K562 (cell line): Measurements from ENCODE around the gene CDC5L. TPM values are rescaled to one million over a fixed set of nuclear protein-coding genes. Genes with fewer than 3 reads are reported as not detected.

Experiments used
- ATAC-seq: fragments of 200-7000 bp; cut with Tn5 transposase; 3 replicates; pipeline ENCODE4 v1.9.1; 2020; ENCODE audit warnings: moderate library complexity
- BruUV-seq: library from RNA; stranded (reverse); fragments of 400-500 nt; replicated peaks from 2 replicates; lab custom pipeline; 2021; lab: Mats Ljungman, UMichigan
- CTCF ChIA-PET: fragments of 300-600 bp; formaldehyde crosslinking; extraction: SDS; loops from one replicate; lab custom pipeline; 2021; ENCODE audit warnings: low intra/inter-chr PET ratio; lab: Yijun Ruan, JAX
- POLR2A ChIA-PET: fragments of 300-600, 350-650 bp; sonication (Branson Sonifier 250); formaldehyde crosslinking; extraction: SDS; loops from one replicate; lab custom pipeline; 2021; ENCODE audit warnings: antibody characterized with exemption, inconsistent platforms; lab: Yijun Ruan, JAX
- DNase-seq, 4 experiments: peaks; one replicate each; pipeline versions ENCODE4 v3.0.0 to v3.0.0-alpha.2; 2011 to 2018; ENCODE audit warnings: low spot score in 3 of 4, mixed read lengths in 3 of 4; ENCODE audit errors: extremely low read depth in 1 of 4
- FAIRE-seq: peaks from 2 replicates; lab custom pipeline; 2011; peaks lifted over from hg19 to GRCh38; lab: Jason Lieb, UNC
- H2AFZ ChIP-seq: 2 replicates; pipeline ENCODE4 v1.6.0; 2011; ENCODE audit warnings: low read depth, low read length, control low read depth, inconsistent platforms
- H3K27ac ChIP-seq: fragments of 200-600 bp; 3 replicates; pipeline ENCODE4 v1.8.0; 2011; ENCODE audit warnings: low read depth, mild to moderate bottlenecking, control low read depth, inconsistent platforms, low read length, moderate library complexity, mixed read lengths; ENCODE audit errors: extremely low read depth
- H3K27me3 ChIP-seq, 2 experiments: fragments of 300-600 bp in 1 of 2; 2 replicates in 1 of 2; 3 replicates in 1 of 2; pipeline versions ENCODE4 v1.6.0 to v1.8.0; 2011; ENCODE audit warnings: inconsistent platforms in 2 of 2, low read length in 2 of 2, mild to moderate bottlenecking in 1 of 2, mixed read lengths in 1 of 2, moderate library complexity in 1 of 2; ENCODE audit not compliant: control insufficient read depth in 2 of 2, insufficient read depth in 2 of 2
- H3K36me3 ChIP-seq: fragments of 300-600 bp; 3 replicates; pipeline ENCODE4 v1.8.0; 2011; ENCODE audit warnings: mild to moderate bottlenecking, low read length, inconsistent platforms; ENCODE audit not compliant: control insufficient read depth, insufficient read depth
- H3K4me1 ChIP-seq, 2 experiments: fragments of 200-600 bp in 1 of 2; replicated peaks in 1 of 2; 2 replicates in 1 of 2; 3 replicates in 1 of 2; pipeline versions ENCODE4 v1.5.1 to v1.8.0; 2011; ENCODE audit warnings: inconsistent platforms in 2 of 2, low read length in 2 of 2, mild to moderate bottlenecking in 1 of 2, mixed read lengths in 1 of 2, moderate library complexity in 1 of 2; ENCODE audit not compliant: control insufficient read depth in 2 of 2, insufficient read depth in 2 of 2
- H3K4me2 ChIP-seq: 2 replicates; pipeline ENCODE4 v1.6.1; 2011; ENCODE audit warnings: low read length, control low read depth, inconsistent platforms, mixed read lengths; ENCODE audit not compliant: insufficient read depth
- H3K4me3 ChIP-seq: fragments of 200-600 bp; sonication (generic), shearing (Covaris generic); 2 replicates; pipeline ENCODE4 v1.5.1; 2016; ENCODE audit warnings: control low read depth, inconsistent platforms
- H3K79me2 ChIP-seq: fragments of 200-600 bp; 3 replicates; pipeline ENCODE4 v1.8.0; 2011; ENCODE audit warnings: low read length, inconsistent platforms; ENCODE audit not compliant: control insufficient read depth, insufficient read depth
- H3K9ac ChIP-seq, 2 experiments: 2 replicates each; pipeline versions ENCODE4 v1.6.0 to v1.6.1; 2011; ENCODE audit warnings: low read depth in 2 of 2, low read length in 2 of 2, control low read depth in 1 of 2, inconsistent platforms in 1 of 2, mild to moderate bottlenecking in 1 of 2, mixed read lengths in 1 of 2; ENCODE audit not compliant: insufficient read depth in 1 of 2
- H3K9me1 ChIP-seq: one replicate; pipeline ENCODE4 v1.6.0; 2011; ENCODE audit warnings: inconsistent platforms, mild to moderate bottlenecking, low read length, moderate library complexity; ENCODE audit not compliant: control insufficient read depth, insufficient read depth
- H3K9me3 ChIP-seq: replicated peaks from 2 replicates; pipeline ENCODE4 v1.5.1; 2011; ENCODE audit warnings: low read depth, low read length, inconsistent platforms; ENCODE audit not compliant: control insufficient read depth, insufficient read depth
- H4K20me1 ChIP-seq: replicated peaks from 2 replicates; pipeline ENCODE4 v1.6.1; 2011; ENCODE audit warnings: low read length, inconsistent platforms, mixed read lengths; ENCODE audit not compliant: control insufficient read depth, insufficient read depth
- BDP1 ChIP-seq: IDR thresholded peaks from 3 replicates; pipeline ENCODE4 v1.6.1; 2011; ENCODE audit not compliant: insufficient read length, insufficient read depth
- ESRRA ChIP-seq: fragments of 450-650 bp; IDR thresholded peaks from 2 replicates; pipeline ENCODE4 v1.6.1; 2014; ENCODE audit warnings: low read depth, mild to moderate bottlenecking, moderate library complexity, borderline replicate concordance
- ETV1 ChIP-seq: fragments of 450-650 bp; conservative IDR thresholded peaks from 2 replicates; pipeline ENCODE4 v1.6.1; 2016; ENCODE audit warnings: missing genetic modification characterization, control low read depth, low read depth, missing compliant biosample characterization
- HNRNPK ChIP-seq: fragments of 200-400 bp; formaldehyde crosslinking; IDR thresholded peaks from one replicate; pipeline ENCODE4 v1.6.1; 2018; ENCODE audit warnings: mild to moderate bottlenecking, low read depth, low read length; ENCODE audit not compliant: poor library complexity, severe bottlenecking
- IFI16 ChIP-seq: fragments of 250-450 bp; sonication (Bioruptor Pico); IDR thresholded peaks from 2 replicates; pipeline ENCODE4 v2.1.2; 2022; ENCODE audit warnings: mild to moderate bottlenecking, inconsistent platforms
- KLF10 ChIP-seq: fragments of 250-450 bp; sonication (Bioruptor Pico); IDR thresholded peaks from 2 replicates; pipeline ENCODE4 v1.6.1; 2021; ENCODE audit warnings: matching md5 sums
- MCM2 ChIP-seq: fragments of 450-650 bp; IDR thresholded peaks from 2 replicates; pipeline ENCODE4 v1.6.1; 2017; ENCODE audit warnings: low read depth, mild to moderate bottlenecking
- NFYB ChIP-seq: IDR thresholded peaks from 2 replicates; pipeline ENCODE4 v1.6.1; 2011; ENCODE audit warnings: mild to moderate bottlenecking, moderate library complexity; ENCODE audit not compliant: insufficient read length; ENCODE audit errors: extremely low read depth
- PHB ChIP-seq: fragments of 250-450 bp; sonication (Bioruptor Pico); IDR thresholded peaks from 2 replicates; pipeline ENCODE4 v1.5.0; 2021
- POLR2AphosphoS2 ChIP-seq: IDR thresholded peaks from 2 replicates; pipeline ENCODE4 v1.6.1; 2012; ENCODE audit warnings: low read length, improper control_type of control experiment
- RNF2 ChIP-seq: sonication (generic); IDR thresholded peaks from 2 replicates; pipeline ENCODE4 v1.6.1; 2016
- SAFB2 ChIP-seq: fragments of 200-400 bp; formaldehyde crosslinking; IDR thresholded peaks from 2 replicates; pipeline ENCODE4 v1.6.1; 2018; ENCODE audit warnings: borderline replicate concordance, low read length, low read depth, moderate library complexity; ENCODE audit not compliant: severe bottlenecking
- SMAD1 ChIP-seq: fragments of 150-350 bp; IDR thresholded peaks from 2 replicates; pipeline ENCODE4 v1.6.1; 2014; ENCODE audit warnings: low read length, low read depth; ENCODE audit not compliant: partially characterized antibody
- SUPT5H ChIP-seq: fragments of 450-650 bp; IDR thresholded peaks from 2 replicates; pipeline ENCODE4 v1.6.1; 2016
- ZNF324 ChIP-seq: fragments of 250-450 bp; sonication (Bioruptor Pico); IDR thresholded peaks from 2 replicates; pipeline ENCODE4 v1.4.0; 2020; ENCODE audit warnings: mild to moderate bottlenecking
- WGBS: fragments of 100-300 bp; shearing (Covaris generic); methylation state at CpG from one replicate; pipeline ENCODE4 v1.1.6; 2016; ENCODE audit warnings: low coverage, mixed read lengths; ENCODE audit not compliant: insufficient coverage; ENCODE audit errors: missing lambda C conversion rate; 5-methylcytosine and 5-hydroxymethylcytosine counted together
- in situ Hi-C: fragments of 300-500 bp; cut with MboI; formaldehyde crosslinking; loops from 4 replicates; pipeline ENCODE4 v1.15.0; 2018; ENCODE audit warnings: inconsistent platforms, mixed read lengths
- intact Hi-C: fragments of 100-400 bp; cut with micrococcal nuclease; formaldehyde crosslinking; loops from 2 replicates; pipeline ENCODE4 v1.14.2; 2022
- polyA plus RNA-seq, 8 experiments: library from polyadenylated mRNA; depleted of rRNA in 4 of 8; stranded (reverse) in 5 of 8; unstranded in 3 of 8; fragments of >200 nt; fragmentation: Nextera tagmentation in 2 of 8; fragmentation: Illumina TruSeq in 1 of 8; extraction: Ambion mirVana in 2 of 8; extraction: Trizol in 1 of 8; gene quantifications; 2 replicates each; pipeline versions ENCODE4 v1.2.1 to v1.2.3, GENCODE V29; 2011 to 2014; ENCODE audit warnings: inconsistent platforms in 1 of 8, missing spikeins in 1 of 8
- total RNA-seq, 7 experiments: library from RNA; depleted of rRNA in 6 of 7; stranded (reverse); fragments of >200 nt in 6 of 7; fragmentation: Illumina TruSeq in 2 of 7; extraction: Trizol in 2 of 7; gene quantifications; 2 replicates each; pipeline versions ENCODE4 v1.2.1 to v1.2.3, GENCODE V29; 2011 to 2021; ENCODE audit warnings: low replicate concordance in 1 of 7
- TF ChIP-seq, protein P1 (sequence below): IDR thresholded peaks from 2 replicates; pipeline ENCODE4 v1.6.1; 2011; ENCODE audit not compliant: insufficient read length; ENCODE audit errors: extremely low read depth
- TF ChIP-seq, protein P2 (sequence below): fragments of 450-650 bp; formaldehyde crosslinking; IDR thresholded peaks from 2 replicates; pipeline ENCODE4 v1.4.0; 2022; ENCODE audit warnings: missing genetic modification characterization
- TF ChIP-seq, protein P3 (sequence below): sonication (generic); formaldehyde crosslinking; IDR thresholded peaks from 2 replicates; pipeline ENCODE4 v1.8.1; 2022; ENCODE audit warnings: missing genetic modification reagents

The CDC5L gene
- total and polyA plus RNA-seq, 9 of the 15 experiments (the other 6 are each of a cell fraction or from before 2014, with no cell fraction given): 22.3 to 44.2 (median 30.8) TPM

DNA sequence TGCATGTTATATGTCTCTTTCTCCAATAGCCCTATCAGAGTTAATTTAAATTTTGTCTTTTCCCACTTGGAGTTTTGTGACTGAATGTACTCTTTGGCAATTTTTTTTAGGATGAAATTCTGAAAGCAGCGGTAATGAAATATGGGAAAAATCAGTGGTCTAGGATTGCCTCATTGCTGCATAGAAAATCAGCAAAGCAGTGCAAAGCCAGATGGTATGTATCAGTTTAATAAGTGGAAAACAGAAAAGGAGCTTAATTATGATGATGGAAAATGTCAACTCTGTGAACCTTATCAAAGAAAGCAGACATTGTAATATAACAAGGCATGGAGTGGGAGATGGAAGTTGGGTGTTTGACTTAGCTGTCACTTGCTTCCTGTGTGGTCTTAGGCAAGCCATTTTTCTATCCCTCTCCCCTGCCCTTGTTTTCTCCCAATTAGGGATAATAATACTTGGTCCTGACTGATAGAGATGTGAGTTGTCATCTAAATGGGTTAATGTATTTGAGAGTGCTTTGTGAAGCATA, 2.7 kb downstream of the CDC5L start (continued):
- TF ChIP-seq, protein P1, sequence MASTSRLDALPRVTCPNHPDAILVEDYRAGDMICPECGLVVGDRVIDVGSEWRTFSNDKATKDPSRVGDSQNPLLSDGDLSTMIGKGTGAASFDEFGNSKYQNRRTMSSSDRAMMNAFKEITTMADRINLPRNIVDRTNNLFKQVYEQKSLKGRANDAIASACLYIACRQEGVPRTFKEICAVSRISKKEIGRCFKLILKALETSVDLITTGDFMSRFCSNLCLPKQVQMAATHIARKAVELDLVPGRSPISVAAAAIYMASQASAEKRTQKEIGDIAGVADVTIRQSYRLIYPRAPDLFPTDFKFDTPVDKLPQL: no peak
- TF ChIP-seq NFYB (no peak), MCM2 (no peak)
- TF ChIP-seq, protein P2, sequence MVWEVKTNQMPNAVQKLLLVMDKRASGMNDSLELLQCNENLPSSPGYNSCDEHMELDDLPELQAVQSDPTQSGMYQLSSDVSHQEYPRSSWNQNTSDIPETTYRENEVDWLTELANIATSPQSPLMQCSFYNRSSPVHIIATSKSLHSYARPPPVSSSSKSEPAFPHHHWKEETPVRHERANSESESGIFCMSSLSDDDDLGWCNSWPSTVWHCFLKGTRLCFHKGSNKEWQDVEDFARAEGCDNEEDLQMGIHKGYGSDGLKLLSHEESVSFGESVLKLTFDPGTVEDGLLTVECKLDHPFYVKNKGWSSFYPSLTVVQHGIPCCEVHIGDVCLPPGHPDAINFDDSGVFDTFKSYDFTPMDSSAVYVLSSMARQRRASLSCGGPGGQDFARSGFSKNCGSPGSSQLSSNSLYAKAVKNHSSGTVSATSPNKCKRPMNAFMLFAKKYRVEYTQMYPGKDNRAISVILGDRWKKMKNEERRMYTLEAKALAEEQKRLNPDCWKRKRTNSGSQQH (CRISPR knock-in tag): no peak
- TF ChIP-seq, protein P3, sequence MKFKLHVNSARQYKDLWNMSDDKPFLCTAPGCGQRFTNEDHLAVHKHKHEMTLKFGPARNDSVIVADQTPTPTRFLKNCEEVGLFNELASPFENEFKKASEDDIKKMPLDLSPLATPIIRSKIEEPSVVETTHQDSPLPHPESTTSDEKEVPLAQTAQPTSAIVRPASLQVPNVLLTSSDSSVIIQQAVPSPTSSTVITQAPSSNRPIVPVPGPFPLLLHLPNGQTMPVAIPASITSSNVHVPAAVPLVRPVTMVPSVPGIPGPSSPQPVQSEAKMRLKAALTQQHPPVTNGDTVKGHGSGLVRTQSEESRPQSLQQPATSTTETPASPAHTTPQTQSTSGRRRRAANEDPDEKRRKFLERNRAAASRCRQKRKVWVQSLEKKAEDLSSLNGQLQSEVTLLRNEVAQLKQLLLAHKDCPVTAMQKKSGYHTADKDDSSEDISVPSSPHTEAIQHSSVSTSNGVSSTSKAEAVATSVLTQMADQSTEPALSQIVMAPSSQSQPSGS: no peak

GRCh38 chr6:44395501-44395900, 8.0 kb downstream of the CDC5L start:
- intact Hi-C loops (no loop called here), in situ Hi-C loops (no loop called here)
- Histone ChIP-seq H3K9ac (no peak overlapping the region), H2AFZ (no peak overlapping the region), H3K4me1 (peaks cover 0 to under 1% of the 10 kb centered on the region in 2 experiments; a peak in 2 of 5 replicates), H4K20me1 (peaks cover under 1% of the 10 kb centered on the region; the same call in 1 of the 2 replicates), H3K79me2 (peaks cover 12% of the 10 kb centered on the region), H3K4me3 (no peak overlapping the region), H3K9me3 (no peaks in the 10 kb centered on the region), H3K27me3 (no peaks in the 10 kb centered on the region), H3K4me2 (no peak overlapping the region), H3K27ac (no peak overlapping the region), H3K9me1 (no peaks in the 10 kb centered on the region), H3K36me3 (peaks cover 90% of the 10 kb centered on the region)
- CTCF ChIA-PET: interaction anchor here (0.6 kb wide), 1 partner anchor 904 kb away, joined by 3 read pairs; no protein-coding TSS in a partner anchor
- FAIRE-seq (no peak), ATAC-seq (no peak), DNase-seq (no peak)
- no TSS peak for BruUV-seq
- TF ChIP-seq PHB (CRISPR knock-in tag) (no peak), POLR2AphosphoS2 (no peak), HNRNPK (no peak), RNF2 (no peak), ETV1 (tag) (no peak), ZNF324 (CRISPR knock-in tag) (no peak), KLF10 (no peak), BDP1 (no peak), ESRRA (no peak), SAFB2 (no peak), SMAD1 (no peak), SUPT5H (no peak), IFI16 (CRISPR knock-in tag) (no peak)
- POLR2A ChIA-PET: interaction anchor here (0.6 to 2.6 kb wide), 5 partner anchors 8 to 88 kb away, joined by 3 to 23 read pairs (median 4); partner anchors contain the start of gene CDC5L
- WGBS: 81% methylated on average over 2 of the region's 2 CpGs
